ENCODE data around the gene PGP. TPM values are rescaled to one million over a fixed set of nuclear protein-coding genes. Genes with fewer than 3 reads are reported as not detected.

Gene PGP
- total RNA-seq, 1 donor from 2014 or later: 15.7 TPM

DNA sequence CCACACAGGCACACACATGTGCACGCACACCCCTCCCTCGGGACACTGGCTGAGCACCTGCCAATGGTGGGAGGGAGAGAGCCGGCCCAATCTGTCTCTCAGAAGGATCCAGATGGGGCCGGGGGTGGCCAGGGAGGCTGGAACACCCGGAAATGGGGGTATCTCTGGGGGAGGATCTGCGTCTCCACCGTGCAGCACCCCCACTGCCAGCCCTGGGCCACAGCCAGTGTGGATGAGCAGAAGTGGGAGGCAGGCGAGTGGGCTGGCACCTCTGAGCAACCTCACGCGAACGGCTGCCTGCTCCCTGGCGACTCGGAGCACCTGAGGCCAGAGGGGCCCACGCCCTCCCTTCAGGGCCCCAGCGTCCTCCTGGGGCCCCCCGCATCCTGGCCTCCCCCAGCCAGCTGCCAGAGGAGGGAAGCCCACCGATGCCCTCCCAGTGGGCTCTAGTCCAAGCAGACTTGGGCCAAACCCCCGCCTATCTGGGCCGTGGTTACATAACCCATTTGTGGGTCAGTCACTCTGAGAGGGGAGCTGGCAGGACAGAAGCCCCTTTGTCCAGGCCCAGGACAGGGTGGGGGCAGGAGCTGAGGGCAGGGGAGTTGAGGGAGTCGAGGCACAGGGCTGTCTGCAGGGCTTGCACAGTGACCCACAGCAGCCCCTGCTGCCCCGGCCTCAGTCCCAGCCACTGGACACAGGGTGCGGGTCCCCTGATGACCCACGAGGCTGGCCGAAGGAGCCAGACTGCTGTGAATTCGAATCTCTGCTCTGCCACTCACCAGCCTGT, 23.8 kb downstream of the PGP start:
- Histone ChIP-seq H3K27me3 (ENCODE audit: control insufficient read depth, insufficient read depth, low read length) (peaks cover 19% of the 10 kb centered on the region), H3K36me3 (ENCODE audit: control insufficient read depth, insufficient read depth, low read length) (no peaks in the 10 kb centered on the region)
- TF ChIP-seq, protein P1, sequence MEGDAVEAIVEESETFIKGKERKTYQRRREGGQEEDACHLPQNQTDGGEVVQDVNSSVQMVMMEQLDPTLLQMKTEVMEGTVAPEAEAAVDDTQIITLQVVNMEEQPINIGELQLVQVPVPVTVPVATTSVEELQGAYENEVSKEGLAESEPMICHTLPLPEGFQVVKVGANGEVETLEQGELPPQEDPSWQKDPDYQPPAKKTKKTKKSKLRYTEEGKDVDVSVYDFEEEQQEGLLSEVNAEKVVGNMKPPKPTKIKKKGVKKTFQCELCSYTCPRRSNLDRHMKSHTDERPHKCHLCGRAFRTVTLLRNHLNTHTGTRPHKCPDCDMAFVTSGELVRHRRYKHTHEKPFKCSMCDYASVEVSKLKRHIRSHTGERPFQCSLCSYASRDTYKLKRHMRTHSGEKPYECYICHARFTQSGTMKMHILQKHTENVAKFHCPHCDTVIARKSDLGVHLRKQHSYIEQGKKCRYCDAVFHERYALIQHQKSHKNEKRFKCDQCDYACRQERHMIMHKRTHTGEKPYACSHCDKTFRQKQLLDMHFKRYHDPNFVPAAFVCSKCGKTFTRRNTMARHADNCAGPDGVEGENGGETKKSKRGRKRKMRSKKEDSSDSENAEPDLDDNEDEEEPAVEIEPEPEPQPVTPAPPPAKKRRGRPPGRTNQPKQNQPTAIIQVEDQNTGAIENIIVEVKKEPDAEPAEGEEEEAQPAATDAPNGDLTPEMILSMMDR (IDR thresholded peaks at IDR 0.05; ENCODE audit: insufficient read depth, low read length, poor library complexity, severe bottlenecking): no peak

DNA sequence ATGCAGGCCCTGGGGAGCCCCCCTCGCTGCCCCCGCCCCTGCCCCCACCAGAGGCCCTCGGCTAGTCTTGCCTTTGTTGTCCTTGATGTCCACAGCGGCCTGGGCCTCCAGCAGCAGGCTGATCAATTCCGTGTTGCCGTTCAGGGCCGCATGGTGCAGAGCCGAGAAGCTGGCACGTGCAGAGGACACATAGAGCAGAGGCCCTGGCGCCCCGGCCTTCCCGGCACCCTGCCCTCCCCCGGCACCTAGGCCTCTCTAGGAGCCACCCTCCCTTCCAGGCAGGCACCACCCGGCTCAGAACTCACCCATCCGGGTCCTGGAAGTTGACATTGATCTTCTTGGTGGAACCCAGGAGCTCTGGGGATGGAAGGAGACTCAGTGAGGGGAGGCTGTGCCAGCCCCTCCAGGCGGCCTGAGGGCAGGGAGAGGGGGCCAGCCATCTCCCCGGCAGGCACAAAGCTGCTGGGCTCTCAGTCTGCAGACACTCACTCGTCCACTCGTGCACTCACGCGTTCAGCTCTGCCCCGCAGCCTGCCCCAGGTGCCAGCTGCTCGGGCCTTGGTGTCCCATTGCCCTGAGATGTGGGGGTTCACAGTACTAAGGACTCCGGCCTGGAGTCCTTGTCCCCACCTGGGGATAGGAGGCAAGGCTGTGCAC, 24.5 kb downstream of the PGP start:
- Histone ChIP-seq H3K4me3 (ENCODE audit: low read depth, low read length) (no peak overlapping the region), H3K36me3 (ENCODE audit: control insufficient read depth, insufficient read depth, low read length) (no peaks in the 10 kb centered on the region), H3K27me3 (ENCODE audit: control insufficient read depth, insufficient read depth, low read length) (peaks cover 12% of the 10 kb centered on the region)
- TF ChIP-seq, protein P1 (IDR thresholded peaks at IDR 0.05; ENCODE audit: insufficient read depth, low read length, poor library complexity, severe bottlenecking): no peak
- no peak for DNase-seq (ENCODE audit: low read depth)

More for the DNA sequence above, 23.8 kb downstream of the PGP start:
- H3K4me3 ChIP-seq (ENCODE audit: low read depth, low read length): no peak overlapping the region
- DNase-seq (ENCODE audit: low read depth): no peak

DNA sequence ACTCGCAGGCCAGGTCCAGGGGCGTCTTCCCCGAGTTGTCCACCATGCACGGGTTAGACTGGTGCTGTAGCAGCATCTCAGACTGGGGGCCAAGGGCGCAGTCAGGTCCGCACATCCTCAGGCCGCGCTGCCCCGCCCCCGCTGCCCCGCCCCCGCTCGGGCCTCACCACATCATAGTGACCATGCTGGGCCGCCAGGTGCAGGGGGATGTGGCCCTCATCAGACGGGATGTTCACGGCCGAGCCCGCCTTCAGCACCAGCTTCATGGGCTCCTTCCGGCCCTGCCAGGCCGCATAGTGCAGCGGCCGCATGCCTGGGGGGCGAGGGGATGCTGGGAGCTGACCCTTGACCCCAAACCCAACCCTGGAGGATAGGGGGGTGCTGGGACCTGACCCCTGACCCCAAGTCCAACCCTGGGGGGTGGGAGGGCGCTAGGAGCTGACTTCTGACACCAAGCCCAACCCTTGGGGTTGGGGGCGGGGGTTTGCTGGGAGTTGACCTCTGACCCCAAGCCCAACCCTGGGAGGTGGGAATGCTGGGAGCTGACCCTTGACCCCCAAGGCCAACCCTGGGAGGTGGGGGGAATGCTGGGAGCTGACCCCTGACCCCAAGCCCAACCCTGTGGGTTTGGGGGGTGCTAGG, 25.3 kb downstream of the PGP start:
- H3K27me3 ChIP-seq (ENCODE audit: control insufficient read depth, insufficient read depth, low read length): peaks cover 4% of the 10 kb centered on the region
- no peak for DNase-seq (ENCODE audit: low read depth)
- TF ChIP-seq, protein P1 (IDR thresholded peaks at IDR 0.05; ENCODE audit: insufficient read depth, low read length, poor library complexity, severe bottlenecking): no peak
- H3K36me3 ChIP-seq (ENCODE audit: control insufficient read depth, insufficient read depth, low read length): no peaks in the 10 kb centered on the region
- no peak overlapping the region for H3K4me3 ChIP-seq (ENCODE audit: low read depth, low read length)

DNA sequence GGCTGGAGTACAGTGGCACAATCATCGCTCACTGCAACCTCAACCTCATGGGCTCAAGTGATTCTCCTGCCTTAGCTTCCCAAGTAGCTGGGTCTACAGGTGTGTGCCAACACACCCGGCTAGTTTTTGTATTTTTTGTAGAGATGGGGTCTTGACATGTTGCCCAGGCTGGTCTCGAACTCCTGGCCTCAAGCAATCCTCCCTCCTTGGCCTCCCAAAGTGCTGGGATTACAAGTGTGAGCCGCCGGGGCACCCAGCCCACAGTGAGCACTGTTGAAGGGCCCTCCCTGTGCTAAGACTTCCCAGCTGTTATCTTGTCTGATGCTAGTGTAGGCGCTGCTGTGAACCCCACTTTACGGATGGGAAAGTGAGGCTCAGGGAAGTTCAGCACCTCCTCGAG, 26.2 kb downstream of the PGP start:
- no peaks in the 10 kb centered on the region for H3K27me3 ChIP-seq (ENCODE audit: control insufficient read depth, insufficient read depth, low read length)
- no peak for DNase-seq (ENCODE audit: low read depth)
- H3K4me3 ChIP-seq (ENCODE audit: low read depth, low read length): no peak overlapping the region
- no peaks in the 10 kb centered on the region for H3K36me3 ChIP-seq (ENCODE audit: control insufficient read depth, insufficient read depth, low read length)
- TF ChIP-seq, protein P1 (IDR thresholded peaks at IDR 0.05; ENCODE audit: insufficient read depth, low read length, poor library complexity, severe bottlenecking): no peak

DNA sequence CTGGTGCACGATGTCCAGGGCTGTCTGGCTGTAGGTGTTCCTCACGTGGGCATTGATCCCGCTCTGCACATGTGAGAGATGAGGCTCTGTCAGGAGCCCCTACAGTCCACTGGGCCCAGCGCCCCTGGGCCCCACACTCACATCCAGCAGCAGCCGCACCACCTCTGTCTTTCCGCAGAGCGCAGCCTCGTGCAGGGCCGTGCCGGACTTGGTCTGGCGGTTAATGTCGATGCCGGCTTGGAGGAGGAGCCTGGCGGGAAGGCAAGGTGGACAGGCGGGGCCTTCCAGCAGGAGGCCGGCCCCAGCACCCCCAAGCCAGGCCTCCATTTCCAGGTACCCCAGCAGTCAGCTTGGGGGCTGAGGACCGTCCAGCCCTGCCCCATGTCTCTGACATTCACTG, 27.4 kb downstream of the PGP start:
- TF ChIP-seq, protein P1 (IDR thresholded peaks at IDR 0.05; ENCODE audit: insufficient read depth, low read length, poor library complexity, severe bottlenecking): no peak
- no peaks in the 10 kb centered on the region for H3K27me3 ChIP-seq (ENCODE audit: control insufficient read depth, insufficient read depth, low read length)
- no peak for DNase-seq (ENCODE audit: low read depth)
- no peak overlapping the region for H3K4me3 ChIP-seq (ENCODE audit: low read depth, low read length)
- H3K36me3 ChIP-seq (ENCODE audit: control insufficient read depth, insufficient read depth, low read length): no peaks in the 10 kb centered on the region
